Embryonic facial prominence (tissue), 1 donor: ENCODE data around the gene POU3F4.

ENCODE experiments used
- DNase-seq: peaks from one replicate; pipeline ENCODE4 v3.0.0-alpha.2; 2016; ENCODE audit errors: extremely low spot score

POU3F4 gene

GRCh38 chrX:83508006-83508405 is at the start of gene POU3F4:
TSS of gene POU3F4 (plus strand) at chrX:83508290. CDS start at chrX:83508325, 35 bp downstream.
- DNase-seq: no peak

DNA sequence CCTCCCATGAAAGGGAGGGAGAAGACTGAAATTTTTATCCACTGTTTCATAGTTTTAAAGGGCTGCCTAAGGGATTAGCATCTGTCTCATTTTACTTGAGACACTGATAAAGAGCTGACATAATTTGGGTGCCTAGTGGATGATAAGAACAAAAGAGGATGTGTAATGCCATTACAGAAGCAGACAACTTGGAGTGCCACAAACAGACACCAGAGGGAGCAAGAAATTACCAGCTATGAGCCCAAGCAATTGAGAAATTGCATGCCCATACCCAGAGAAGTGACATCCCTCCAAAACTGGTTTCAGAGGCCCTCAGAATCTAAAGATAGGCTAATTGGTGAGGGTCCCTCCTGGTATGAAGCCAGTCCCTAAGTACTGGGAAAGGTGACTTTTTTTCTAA is 38.5 kb upstream of the POU3F4 start:
- DNase-seq: no peak

- no peak for DNase-seq
These were observed 12.2 kb upstream of the POU3F4 start for GRCh38 chrX:83495898-83496297.

- DNase-seq: no peak
These were observed 7.1 kb upstream of the POU3F4 start for GRCh38 chrX:83501003-83501402.

GRCh38 chrX:83501530-83501929 is 6.6 kb upstream of the POU3F4 start:
- DNase-seq: no peak

DNA sequence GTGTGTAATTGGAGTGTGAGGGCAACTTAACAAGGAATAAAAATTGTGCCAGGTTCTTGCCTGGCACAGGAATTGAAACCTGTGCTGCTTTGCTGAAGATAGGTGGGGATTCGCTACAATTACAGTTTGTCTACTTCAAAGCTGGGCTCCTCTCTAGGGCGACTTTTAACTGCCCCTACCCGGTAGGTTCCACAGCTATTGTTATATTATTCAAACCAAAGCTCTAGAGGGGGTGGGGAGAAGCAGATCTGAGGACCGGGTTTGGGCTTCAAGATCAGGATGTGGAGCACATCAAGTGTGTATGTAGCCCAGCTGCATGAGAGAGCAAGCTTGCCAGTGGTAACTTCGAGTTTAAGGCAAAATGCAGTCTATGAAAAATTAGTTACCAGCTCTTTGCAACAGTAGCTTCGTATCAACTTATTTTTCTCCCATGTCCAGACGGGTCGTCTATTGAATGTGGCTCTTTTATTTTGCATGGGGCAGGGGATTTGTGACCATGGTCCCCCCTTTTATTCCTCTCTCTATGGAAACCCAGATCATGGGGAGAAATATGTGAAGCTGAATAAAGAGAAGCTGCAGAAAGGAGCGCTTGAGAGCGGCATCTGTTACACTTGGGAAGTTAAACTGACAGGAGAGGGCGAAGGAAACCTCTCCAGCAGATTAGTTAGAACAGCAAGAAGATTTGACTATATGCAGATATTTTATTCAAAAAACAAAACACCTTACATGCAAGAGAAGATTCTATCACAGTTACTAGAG is 3.2 kb upstream of the POU3F4 start:
- no peak for DNase-seq

- no peak for DNase-seq
These were observed 600 bp downstream of the POU3F4 start for GRCh38 chrX:83508526-83509253.

DNA sequence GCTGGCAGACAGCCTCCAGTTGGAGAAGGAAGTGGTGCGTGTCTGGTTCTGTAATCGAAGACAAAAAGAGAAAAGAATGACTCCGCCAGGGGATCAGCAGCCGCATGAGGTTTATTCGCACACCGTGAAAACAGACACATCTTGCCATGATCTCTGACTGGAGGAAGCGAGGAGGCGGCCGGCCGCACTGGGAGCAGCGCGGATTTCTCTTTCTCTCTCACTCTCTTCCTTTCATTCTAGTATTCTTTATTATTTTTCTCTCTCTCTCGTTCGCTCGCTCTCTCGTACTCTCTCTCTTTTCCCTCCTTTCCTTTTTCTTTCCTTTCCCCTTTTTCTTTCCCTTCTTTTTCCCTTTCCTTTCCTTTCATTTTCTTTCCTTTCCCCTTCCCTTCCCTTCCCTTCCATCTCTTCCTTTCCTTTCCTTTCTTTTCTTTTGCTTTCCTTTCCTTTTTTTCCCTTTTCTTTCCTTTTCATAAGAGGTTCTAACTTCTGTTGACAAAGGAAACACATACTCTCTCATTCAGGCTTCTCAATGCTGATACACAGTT is 1.2 kb downstream of the POU3F4 start:
- DNase-seq: no peak

- no peak for DNase-seq
These were observed 2.5 kb downstream of the POU3F4 start for GRCh38 chrX:83510510-83511062.

DNA sequence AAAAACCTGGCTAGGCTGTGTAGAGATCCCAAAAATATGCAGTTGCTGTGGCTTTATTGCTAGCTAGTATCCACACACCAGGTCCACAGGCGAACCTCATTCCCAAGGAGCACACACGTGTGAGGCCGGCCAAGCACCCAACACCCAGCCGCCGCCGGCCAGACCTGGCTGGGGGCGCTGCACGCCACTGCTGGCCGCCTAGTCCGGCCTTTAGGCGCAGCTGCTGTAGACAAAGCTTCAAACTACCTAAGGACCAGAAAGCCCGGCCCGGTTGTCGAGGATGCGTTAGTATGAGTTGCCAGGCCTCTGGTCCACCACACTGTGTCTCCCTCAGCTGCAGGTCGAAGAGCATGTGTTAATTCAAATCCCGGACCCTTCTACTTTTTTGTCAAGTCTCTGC is 3.1 kb downstream of the POU3F4 start:
- DNase-seq: no peak

GRCh38 chrX:83512111-83512510 is 4.0 kb downstream of the POU3F4 start:
- no peak for DNase-seq

DNA sequence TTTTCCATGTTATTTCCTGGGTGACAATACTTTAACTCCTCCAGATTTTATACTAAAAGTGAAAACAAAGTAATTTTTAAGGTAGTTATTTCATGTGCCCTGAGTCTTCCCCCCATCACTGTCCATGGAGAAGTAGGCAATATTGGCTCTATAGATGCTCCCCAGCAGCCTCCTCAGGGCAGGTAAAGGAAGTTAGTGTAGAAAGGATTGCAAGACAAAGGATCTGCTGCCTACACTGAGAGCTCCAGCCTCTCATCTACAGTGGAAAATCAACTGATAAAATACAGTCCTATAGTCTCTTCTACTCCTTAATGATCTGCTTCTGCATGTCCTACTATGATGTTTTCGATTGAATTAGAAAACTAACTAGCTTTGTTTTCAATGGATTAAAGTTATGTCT is 8.5 kb downstream of the POU3F4 start:
- DNase-seq: no peak

DNA sequence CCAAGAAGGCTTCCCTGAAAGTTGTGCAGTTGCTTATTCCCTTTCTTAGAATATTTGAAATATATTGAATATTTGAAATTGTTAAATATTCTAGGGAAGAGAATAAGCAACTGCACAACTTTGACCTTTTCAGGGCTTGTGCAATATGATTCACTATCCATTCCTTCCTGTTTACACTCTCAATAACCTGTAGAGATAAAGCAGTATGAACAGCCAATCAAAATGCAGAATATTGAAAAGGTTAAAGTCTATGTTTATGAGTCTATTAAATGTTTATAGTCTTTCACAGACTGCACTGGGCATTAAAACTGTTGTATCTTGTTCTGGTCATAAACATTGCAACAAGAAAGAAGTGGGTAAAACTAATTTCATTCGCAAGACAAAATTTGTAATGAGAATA is 13.8 kb downstream of the POU3F4 start:
- no peak for DNase-seq

DNA sequence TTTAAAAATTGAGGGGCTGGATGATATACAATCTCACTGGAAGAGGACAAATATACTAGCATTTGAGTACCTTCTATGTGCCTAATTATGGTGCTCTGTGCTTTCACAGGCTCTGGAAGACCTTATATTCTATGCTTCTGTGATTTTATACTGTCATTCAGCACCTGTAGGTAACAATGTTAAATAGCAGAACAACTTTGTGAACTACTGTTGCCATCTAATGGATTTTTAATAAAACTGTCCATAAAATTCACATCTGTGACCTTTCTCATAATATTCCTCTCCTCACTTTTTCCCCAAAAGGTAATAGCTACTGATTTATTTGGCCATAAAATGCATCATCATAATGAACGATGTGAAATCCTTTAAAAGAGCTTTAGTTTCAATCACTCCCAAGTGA is 21.9 kb downstream of the POU3F4 start:
- no peak for DNase-seq

GRCh38 chrX:83535417-83536196 is 27.5 kb downstream of the POU3F4 start:
- DNase-seq: no peak
